BJ (cell line): Measurements from ENCODE around the gene TMEM198. TPM values are rescaled to one million over a fixed set of nuclear protein-coding genes. Genes with fewer than 3 reads are reported as not detected.

Experiments used
- CTCF ChIA-PET: fragments of 350-600 bp; formaldehyde crosslinking; extraction: SDS; loops from one replicate; lab custom pipeline; 2021; ENCODE audit warnings: antibody characterized with exemption, inconsistent platforms; lab: Yijun Ruan, JAX
- POLR2A ChIA-PET: fragments of 300-600 bp; sonication (Branson Sonifier 250); formaldehyde crosslinking; extraction: SDS; loops from one replicate; lab custom pipeline; 2021; ENCODE audit warnings: antibody characterized with exemption; lab: Charles Lee
- DNase-seq: peaks from one replicate; pipeline ENCODE4 v3.0.0-alpha.2; 2011; ENCODE audit warnings: low read depth
- H3K27me3 ChIP-seq: 2 replicates; pipeline ENCODE4 v1.6.0; 2011; ENCODE audit warnings: low read length; ENCODE audit not compliant: control insufficient read depth, insufficient read depth
- H3K36me3 ChIP-seq: 2 replicates; pipeline ENCODE4 v1.5.1; 2011; ENCODE audit warnings: low read length; ENCODE audit not compliant: control insufficient read depth, insufficient read depth
- H3K4me3 ChIP-seq: 2 replicates; pipeline ENCODE4 v1.5.1; 2011; ENCODE audit warnings: low read depth, mild to moderate bottlenecking, control low read depth, low read length
- CTCF ChIP-seq: IDR thresholded peaks from 2 replicates; pipeline ENCODE4 v1.5.1; 2011; ENCODE audit warnings: low read depth, mild to moderate bottlenecking, control low read depth, inconsistent platforms, low read length, moderate library complexity; ENCODE audit not compliant: insufficient read depth
- polyA plus RNA-seq: library from polyadenylated mRNA; depleted of rRNA; stranded (reverse); fragments of >200 nt; gene quantifications from 2 replicates; pipeline ENCODE4 v1.2.3, GENCODE V29; 2011

Gene TMEM198
- polyA plus RNA-seq, 1 experiment = 4.0 TPM

GRCh38 chr2:219578811-219579613 lies 35.2 kb downstream of the TMEM198 start:
- POLR2A ChIA-PET = no interaction called here
- CTCF ChIA-PET = interaction anchor here (0.6 to 3.9 kb wide), 2 partner anchors 18 to 63 kb away, joined by 3 to 12 read pairs; no protein-coding TSS in a partner anchor
- Histone ChIP-seq H3K4me3 (no peak overlapping the region), H3K27me3 (peaks cover 10% of the 10 kb centered on the region), H3K36me3 (no peaks in the 10 kb centered on the region)
- no peak for DNase-seq
- TF ChIP-seq CTCF = no peak

GRCh38 chr2:219581346-219581745 lies 37.5 kb downstream of the TMEM198 start:
- Histone ChIP-seq H3K36me3 (no peaks in the 10 kb centered on the region), H3K27me3 (peaks cover 11% of the 10 kb centered on the region), H3K4me3 (no peak overlapping the region)
- ChIA-PET POLR2A (interaction anchor here (0.7 kb wide), 1 partner anchor 15 kb away, joined by 3 read pairs; no protein-coding TSS in a partner anchor), CTCF (interaction anchor here (1.1 to 3.9 kb wide), 2 partner anchors 10 to 21 kb away, joined by 3 to 12 read pairs; partner anchors contain the start of gene OBSL1)
- no peak for DNase-seq
- TF ChIP-seq CTCF = no peak

- ChIA-PET POLR2A (no interaction called here), CTCF (no interaction called here)
- no peak for DNase-seq
- TF ChIP-seq CTCF = no peak
- no peaks in the 10 kb centered on the region for H3K27me3 ChIP-seq
- H3K4me3 ChIP-seq = no peak overlapping the region
- no peaks in the 10 kb centered on the region for H3K36me3 ChIP-seq
Observed at GRCh38 chr2:219591091-219591490, 47.3 kb downstream of the TMEM198 start.

GRCh38 chr2:219592736-219593135 lies 48.9 kb downstream of the TMEM198 start:
- DNase-seq = no peak
- no peaks in the 10 kb centered on the region for H3K27me3 ChIP-seq
- CTCF ChIA-PET = interaction anchor here (1.1 to 1.7 kb wide), 3 partner anchors 15 to 65 kb away, joined by 3 to 4 read pairs (median 3); no protein-coding TSS in a partner anchor
- TF ChIP-seq CTCF = no peak
- H3K36me3 ChIP-seq = no peaks in the 10 kb centered on the region
- POLR2A ChIA-PET = no interaction called here
- H3K4me3 ChIP-seq = no peak overlapping the region

GRCh38 chr2:219593154-219593553 lies 49.3 kb downstream of the TMEM198 start:
- POLR2A ChIA-PET = no interaction called here
- Histone ChIP-seq H3K4me3 (no peak overlapping the region), H3K27me3 (no peaks in the 10 kb centered on the region), H3K36me3 (no peaks in the 10 kb centered on the region)
- DNase-seq = no peak
- no peak for TF ChIP-seq CTCF
- CTCF ChIA-PET = interaction anchor here (1.7 kb wide), 1 partner anchor 16 kb away, joined by 4 read pairs; no protein-coding TSS in a partner anchor
